Measurements from ENCODE around the gene SCN5A. TPM values are rescaled to one million over a fixed set of nuclear protein-coding genes. Genes with fewer than 3 reads are reported as not detected.

The SCN5A gene
- total and polyA plus RNA-seq, 2 of the 4 experiments (the other 2 are of a cell fraction), result 1.9 to 2.0 TPM

- DNase-seq (no peak), ATAC-seq (ENCODE audit: low read depth) (no peak)
- in situ Hi-C loops (cut with MboI; ENCODE audit: low sequenced_read_pairs) (no loop called here), dilution Hi-C loops (cut with HindIII; ENCODE audit: low sequenced_read_pairs, unreplicated experiment) (no loop called here), intact Hi-C loops (cut with micrococcal nuclease) (no loop called here)
- ChIA-PET POLR2A (ENCODE audit: unreplicated experiment) (no interaction called here), CTCF (no interaction called here)
- Histone ChIP-seq H4K8ac (ENCODE audit: low read depth in 2 of 2, low read length in 2 of 2) (no peak overlapping the region), H2AK5ac (ENCODE audit: low read depth, low read length) (no peak overlapping the region), H3K9me1 (ENCODE audit: insufficient read depth, low read length) (no peaks in the 10 kb centered on the region; the same call in 1 of the 2 replicates), H3K4ac (ENCODE audit: low read depth, low read length) (no peak overlapping the region), H3K79me1 (ENCODE audit: low read depth in 1 of 2, low read length in 2 of 2) (peaks cover 0 to 11% of the 10 kb centered on the region in 2 experiments; a peak in 2 of 4 replicates), H3K27me3 (ENCODE audit: control insufficient read depth, insufficient read depth, low read length) (no peaks in the 10 kb centered on the region; the same call in 1 of the 2 replicates), H4K20me1 (ENCODE audit: insufficient read depth, low read length) (no peaks in the 10 kb centered on the region), H2BK20ac (ENCODE audit: low read depth, low read length) (no peak overlapping the region), H4K91ac (ENCODE audit: insufficient read depth, low read depth, low read length) (no peak overlapping the region), H4K5ac (ENCODE audit: low read depth, low read length) (no peak overlapping the region), H2AFZ (replicated peaks; ENCODE audit: low read length, poor library complexity) (no peak overlapping the region), H3K4me3 (ENCODE audit: insufficient read depth, low read depth, low read length) (no peak overlapping the region), H3K14ac (replicated peaks; ENCODE audit: low read depth, low read length) (no peak overlapping the region), H2BK5ac (ENCODE audit: low read depth, low read length, poor library complexity, severe bottlenecking) (no peak overlapping the region), H3K4me2 (ENCODE audit: low read depth, low read length) (no peak overlapping the region), H3K9ac (ENCODE audit: low read depth, low read length) (no peak overlapping the region), H3K36me3 (ENCODE audit: control insufficient read depth, insufficient read depth, low read length) (no peaks in the 10 kb centered on the region), H3K18ac (ENCODE audit: low read depth, low read length) (no peak overlapping the region), H3K56ac (ENCODE audit: extremely low read depth, insufficient read depth, low read length) (no peak overlapping the region), H2BK120ac (ENCODE audit: low read depth, low read length) (no peak overlapping the region), H3K9me3 (ENCODE audit: control insufficient read depth, insufficient read depth, low read length) (no peaks in the 10 kb centered on the region), H3K27ac (ENCODE audit: insufficient read depth, low read length) (no peak overlapping the region), H2AK9ac (replicated peaks; ENCODE audit: low read depth, low read length, poor library complexity) (no peak overlapping the region), H3K4me1 (ENCODE audit: control insufficient read depth, insufficient read depth, low read length) (no peaks in the 10 kb centered on the region), H2BK15ac (ENCODE audit: low read depth, low read length) (no peak overlapping the region), H3K23ac (ENCODE audit: low read depth, low read length) (no peak overlapping the region)
- WGBS, 2 experiments (ENCODE audit: extremely low coverage in 2 of 2, insufficient read length in 1 of 2), result 79% methylated on average over 4 of the region's 7 CpGs; no CpG with 5 or more reads in 1 of the 2 experiments
- TF ChIP-seq RFX5 (IDR thresholded peaks at IDR 0.05; ENCODE audit: low read depth, low read length) (no peak), RAD21 (IDR thresholded peaks at IDR 0.05; ENCODE audit: low read length) (no peak), MAFK (IDR thresholded peaks at IDR 0.05; ENCODE audit: low read depth, low read length) (no peak), USF2 (IDR thresholded peaks at IDR 0.05; ENCODE audit: low read depth, low read length) (no peak), CEBPB (IDR thresholded peaks at IDR 0.05; ENCODE audit: low read depth, low read length) (no peak), POLR2A (IDR thresholded peaks at IDR 0.05; ENCODE audit: low read depth, low read length) (no peak), CHD1 (IDR thresholded peaks at IDR 0.05; ENCODE audit: low read depth, low read length) (no peak), SMC3 (IDR thresholded peaks at IDR 0.05; ENCODE audit: low read depth, low read length) (no peak), NFE2L2 (IDR thresholded peaks at IDR 0.05; ENCODE audit: low read depth, low read length) (no peak), MAZ (IDR thresholded peaks at IDR 0.05; ENCODE audit: borderline replicate concordance, low read depth, low read length) (no peak), BHLHE40 (IDR thresholded peaks at IDR 0.05; ENCODE audit: low read depth, low read length) (no peak)
- BruUV-seq (replicated peaks), result no TSS peak
Measured at GRCh38 chr3:38644016-38644661, 5.3 kb downstream of the SCN5A start.

Data from IMR-90 (cell line).